Heart left ventricle (tissue), 16 donors: ENCODE results near the gene SMOC2. TPM values are rescaled to one million over a fixed set of nuclear protein-coding genes. Genes with fewer than 3 reads are reported as not detected.

Experiments
- ATAC-seq, 4 donors: fragments of 200-7000 bp; cut with Tn5 transposase; one replicate each; pipeline ENCODE4 v1.9.1; 2020 to 2022; ENCODE audit warnings: moderate library complexity in 4 of 4, mild to moderate bottlenecking in 3 of 4, moderate number of reproducible peaks in 1 of 4
- DNase-seq, 5 donors: peaks; one replicate each; pipeline ENCODE4 v3.0.0-alpha.2; 2020
- H3K27ac ChIP-seq, 12 donors: fragments of 200-600 bp; sonication (generic) in 4 of 12; one replicate each; pipeline versions ENCODE4 v1.5.0 to v1.8.0; 2016 to 2022; ENCODE audit warnings: mild to moderate bottlenecking in 2 of 12
- H3K27me3 ChIP-seq, 9 donors: fragments of 200-600 bp; sonication (generic) in 2 of 9; one replicate each; pipeline versions ENCODE4 v1.5.1 to v1.8.0; 2016 to 2022; ENCODE audit warnings: mild to moderate bottlenecking in 3 of 9
- H3K36me3 ChIP-seq, 9 donors: fragments of 200-600 bp; sonication (generic) in 2 of 9; one replicate each; pipeline versions ENCODE4 v1.5.0 to v1.8.0; 2018 to 2022; ENCODE audit warnings: mild to moderate bottlenecking in 2 of 9
- H3K4me1 ChIP-seq, 12 donors: fragments of 200-600 bp; sonication (generic) in 4 of 12; one replicate each; pipeline versions ENCODE4 v1.5.0 to v1.8.0; 2016 to 2022; ENCODE audit warnings: mild to moderate bottlenecking in 3 of 12
- H3K4me3 ChIP-seq, 12 donors: fragments of 200-600 bp; sonication (generic) in 4 of 12; one replicate each; pipeline versions ENCODE4 v1.5.0 to v1.8.0; 2017 to 2022; ENCODE audit warnings: mild to moderate bottlenecking in 9 of 12, moderate library complexity in 4 of 12
- H3K9me3 ChIP-seq, 12 donors: fragments of 200-600 bp; sonication (generic) in 4 of 12; one replicate each; pipeline versions ENCODE4 v1.5.0 to v1.8.0; 2016 to 2022; ENCODE audit warnings: mild to moderate bottlenecking in 1 of 12
- POLR2A ChIP-seq, 2 donors: fragments of 450-650 bp; IDR thresholded peaks; one replicate each; pipeline ENCODE4 v1.6.1; 2017; ENCODE audit warnings: antibody characterized with exemption in 2 of 2, mild to moderate bottlenecking in 2 of 2, moderate library complexity in 2 of 2
- WGBS, 4 donors: extraction: QIAGEN DNeasy Blood & Tissue Kit in 2 of 4; methylation state at CpG; one replicate each; pipeline versions ENCODE4 v1.1.5 to v1.1.7; 2013 to 2018; 5-methylcytosine and 5-hydroxymethylcytosine counted together
- intact Hi-C, 10 donors: fragments of 100-400 bp; cut with DNase I; formaldehyde crosslinking; loops; one replicate each; pipeline versions ENCODE4 v1.11.1 to v1.14.2; 2022
- polyA plus RNA-seq, 2 donors: library from polyadenylated mRNA; stranded (reverse); fragments of 200-250 nt; gene quantifications; one replicate each; pipeline ENCODE4 v1.2.3, GENCODE V29; 2013
- total RNA-seq, 9 donors: library from RNA; depleted of rRNA in 2 of 9; stranded (reverse); fragments of >200 nt in 2 of 9; fragmentation: NEBNext Ultra II Directional in 3 of 9; extraction: Animal tissue kit (Norgen Biotek cat#: 25700) in 3 of 9; gene quantifications; one replicate each; pipeline versions ENCODE4 v1.1.0 to v1.2.4, GENCODE V29; 2016 to 2023
- TF ChIP-seq, protein P1 (sequence below), 12 donors: fragments of 200-600 bp; sonication (generic) in 4 of 12; IDR thresholded peaks; one replicate each; pipeline versions ENCODE4 v1.5.0 to v1.8.0; 2018 to 2022; ENCODE audit warnings: antibody characterized with exemption in 12 of 12, mild to moderate bottlenecking in 5 of 12
- donor health status: ischemic (EF 13 %, LVEDD 7.1; RV severe dilation, severe dysfunction).
- donor health status: healthy with polysubstance abuse.
- donor health status: DM: no; HTN: yes; CAD: no.
- donor health status: DM: no; HTN: no; CAD: no.
- donor health status: ischemic (EF 25% LVEDD 6.9; RV normal size, moderate dysfunction).
- donor health status: ischemic (EF 25% LVEDD 5.7; RV mildly dilated, moderate dysfunction).
- donor health status: healthy.
- donor health status: DM: yes; HTN: yes; CAD: no.
- donor health status: ischemic (EF 35%, LVEDD 5.7; RV mildly dilated, moderate dysfunction).
- donor health status: nonischemic (EF 11% LVEDD 7.7; RV severe dilation, severe dysfunction).
- donor health status: DM: yes; HTN: yes; CAD: no.
- donor health status: PGD.
- donor health status: ischemic (EF 29% LVEDD 5.4; RV normal size, mild dysfunction).
- donor health status: nonischemic (EF 23%, LVEDD 6.1; RV moderate dilation, normal function).

Gene SMOC2
- total and polyA plus RNA-seq, 11 donors = 5.9 to 44.2 (median 15.7) TPM

- Histone ChIP-seq H3K4me3 (no peak overlapping the region), H3K27ac (no peak overlapping the region), H3K9me3 (no peaks in the 10 kb centered on the region), H3K36me3 (no peaks in the 10 kb centered on the region), H3K4me1 (no peaks in the 10 kb centered on the region), H3K27me3 (no peaks in the 10 kb centered on the region)
- ATAC-seq = no peak
- peak in 1 of 5 donors; percentile 14 for DNase-seq
- WGBS, 4 donors = 78 to 91% (median 85%) methylated on average over 13 of the region's 13 CpGs
- TF ChIP-seq, protein P1, sequence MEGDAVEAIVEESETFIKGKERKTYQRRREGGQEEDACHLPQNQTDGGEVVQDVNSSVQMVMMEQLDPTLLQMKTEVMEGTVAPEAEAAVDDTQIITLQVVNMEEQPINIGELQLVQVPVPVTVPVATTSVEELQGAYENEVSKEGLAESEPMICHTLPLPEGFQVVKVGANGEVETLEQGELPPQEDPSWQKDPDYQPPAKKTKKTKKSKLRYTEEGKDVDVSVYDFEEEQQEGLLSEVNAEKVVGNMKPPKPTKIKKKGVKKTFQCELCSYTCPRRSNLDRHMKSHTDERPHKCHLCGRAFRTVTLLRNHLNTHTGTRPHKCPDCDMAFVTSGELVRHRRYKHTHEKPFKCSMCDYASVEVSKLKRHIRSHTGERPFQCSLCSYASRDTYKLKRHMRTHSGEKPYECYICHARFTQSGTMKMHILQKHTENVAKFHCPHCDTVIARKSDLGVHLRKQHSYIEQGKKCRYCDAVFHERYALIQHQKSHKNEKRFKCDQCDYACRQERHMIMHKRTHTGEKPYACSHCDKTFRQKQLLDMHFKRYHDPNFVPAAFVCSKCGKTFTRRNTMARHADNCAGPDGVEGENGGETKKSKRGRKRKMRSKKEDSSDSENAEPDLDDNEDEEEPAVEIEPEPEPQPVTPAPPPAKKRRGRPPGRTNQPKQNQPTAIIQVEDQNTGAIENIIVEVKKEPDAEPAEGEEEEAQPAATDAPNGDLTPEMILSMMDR (IDR thresholded peaks at IDR 0.05) = no peak
- no peak for TF ChIP-seq POLR2A (IDR thresholded peaks at IDR 0.05)
- intact Hi-C loops = no loop called here
Measured at GRCh38 chr6:168408504-168409136, 32.4 kb upstream of the SMOC2 start.

GRCh38 chr6:168410035-168410434 lies 30.9 kb upstream of the SMOC2 start:
- intact Hi-C loops = no loop called here
- no peaks in the 10 kb centered on the region for H3K27me3 ChIP-seq

DNA sequence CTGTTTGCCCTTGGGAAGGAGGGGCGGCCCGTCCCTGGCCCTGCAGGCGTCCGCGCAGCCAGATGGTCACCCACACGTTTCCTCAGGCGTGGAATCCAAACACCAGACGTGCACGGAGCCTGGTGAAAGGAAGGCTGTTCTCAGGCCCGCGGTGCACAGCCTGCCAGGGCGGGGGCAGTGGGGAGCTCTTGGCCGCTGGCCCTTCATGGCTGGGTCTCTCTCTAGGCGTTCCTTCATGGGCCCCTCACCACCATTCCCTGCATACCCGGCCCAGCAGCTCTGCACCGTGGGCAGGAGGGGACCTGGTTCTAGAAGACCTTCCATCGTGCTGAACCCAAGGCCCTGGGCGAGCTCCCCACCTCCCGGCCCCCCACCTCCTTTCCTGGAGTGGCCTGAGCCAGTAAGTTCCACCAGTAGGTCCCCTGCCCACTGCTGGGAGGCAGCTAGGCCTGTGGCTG lies 30.4 kb upstream of the SMOC2 start:
- DNase-seq (peak in 2 of 5 donors; percentile 39 to 50), ATAC-seq (peak in 3 of 4 donors; percentile 12 to 45 (median 38))
- H3K4me1 ChIP-seq = peaks cover 0 to 15% (median 0%) of the 10 kb centered on the region in 12 donors
- no peaks in the 10 kb centered on the region for H3K9me3 ChIP-seq
- TF ChIP-seq, protein P1 (IDR thresholded peaks at IDR 0.05) = no peak
- no peak for TF ChIP-seq POLR2A (IDR thresholded peaks at IDR 0.05)
- WGBS, 4 donors = 72 to 82% (median 74%) methylated on average over 13 to 19 of the region's 19 CpGs
- H3K4me3 ChIP-seq = no peak overlapping the region
- no peaks in the 10 kb centered on the region for H3K36me3 ChIP-seq
- intact Hi-C loops = no loop called here
- no peaks in the 10 kb centered on the region for H3K27me3 ChIP-seq
- peak overlapping the region in 3 of 12 donors; percentile 55 to 66 (median 57) for H3K27ac ChIP-seq

More at GRCh38 chr6:168410035-168410434, 30.9 kb upstream of the SMOC2 start:
- ATAC-seq (peak in 1 of 4 donors; percentile 19), DNase-seq (no peak)
- WGBS, 4 donors = 81 to 93% (median 86%) methylated on average over 8 of the region's 8 CpGs
- H3K9me3 ChIP-seq = no peaks in the 10 kb centered on the region
- H3K27ac ChIP-seq = peak overlapping the region in 3 of 12 donors; percentile 55 to 66 (median 57)
- H3K36me3 ChIP-seq = no peaks in the 10 kb centered on the region
- H3K4me1 ChIP-seq = peaks cover 0 to 10% (median 0%) of the 10 kb centered on the region in 12 donors
- H3K4me3 ChIP-seq = no peak overlapping the region
- TF ChIP-seq, protein P1 (IDR thresholded peaks at IDR 0.05) = no peak
- no peak for TF ChIP-seq POLR2A (IDR thresholded peaks at IDR 0.05)

- no peak for DNase-seq
- Histone ChIP-seq H3K27ac (peak overlapping the region in 2 of 12 donors; percentile 57 to 66), H3K4me3 (no peak overlapping the region), H3K27me3 (no peaks in the 10 kb centered on the region), H3K36me3 (no peaks in the 10 kb centered on the region), H3K9me3 (no peaks in the 10 kb centered on the region), H3K4me1 (peaks cover 0 to 18% (median 0%) of the 10 kb centered on the region in 12 donors)
- intact Hi-C loops = no loop called here
- 83 to 90% (median 86%) methylated on average over 21 of the region's 21 CpGs for WGBS, 4 donors
- ATAC-seq = no peak
- no peak for TF ChIP-seq POLR2A (IDR thresholded peaks at IDR 0.05)
Measured at GRCh38 chr6:168411130-168411529, 29.9 kb upstream of the SMOC2 start.
